KMS-11 (cell line): ENCODE data around the gene KLHL41.

Experiments used
- H2AFZ ChIP-seq: fragments of 200-600 bp; sonication (generic); 2 replicates; pipeline ENCODE4 v1.6.1; 2016; ENCODE audit warnings: antibody characterized with exemption, mixed run types, low read depth
- H3K27ac ChIP-seq: fragments of 200-600 bp; sonication (generic); 2 replicates; pipeline ENCODE4 v1.6.1; 2016; ENCODE audit warnings: mild to moderate bottlenecking, mixed run types
- H3K27me3 ChIP-seq: fragments of 200-600 bp; sonication (generic); 2 replicates; pipeline ENCODE4 v1.6.1; 2017; ENCODE audit warnings: mild to moderate bottlenecking, low read depth, mixed run types, moderate library complexity; ENCODE audit not compliant: insufficient read depth
- H3K36me3 ChIP-seq: fragments of 200-600 bp; sonication (generic); 2 replicates; pipeline ENCODE4 v1.6.1; 2017; ENCODE audit warnings: mild to moderate bottlenecking, mixed run types; ENCODE audit not compliant: insufficient read depth
- H3K4me1 ChIP-seq: fragments of 200-600 bp; sonication (generic); 2 replicates; pipeline ENCODE4 v1.6.1; 2016; ENCODE audit warnings: mild to moderate bottlenecking, low read depth, mixed run types; ENCODE audit not compliant: poor library complexity, severe bottlenecking
- H3K4me2 ChIP-seq: fragments of 200-600 bp; sonication (generic); 2 replicates; pipeline ENCODE4 v1.7.0; 2016; ENCODE audit warnings: mild to moderate bottlenecking, mixed run types
- H3K4me3 ChIP-seq: fragments of 200-600 bp; sonication (generic); IDR thresholded peaks from 2 replicates; pipeline ENCODE4 v1.6.1; 2017; ENCODE audit warnings: low read depth, low read length, mixed read lengths; ENCODE audit not compliant: insufficient read depth
- H3K79me2 ChIP-seq: fragments of 200-600 bp; sonication (generic); 2 replicates; pipeline ENCODE4 v1.6.1; 2016; ENCODE audit warnings: low read depth, mixed run types; ENCODE audit not compliant: insufficient read depth
- H3K9ac ChIP-seq: fragments of 200-600 bp; sonication (generic); 2 replicates; pipeline ENCODE4 v1.6.1; 2016; ENCODE audit warnings: mild to moderate bottlenecking, mixed run types
- H4K20me1 ChIP-seq: fragments of 200-600 bp; sonication (generic); 2 replicates; pipeline ENCODE4 v1.6.1; 2016; ENCODE audit warnings: mild to moderate bottlenecking, mixed run types; ENCODE audit not compliant: insufficient read depth
- TF ChIP-seq, protein P1 (sequence below): fragments of 200-600 bp; sonication (generic); conservative IDR thresholded peaks from 2 replicates; pipeline ENCODE4 v1.6.1; 2017; ENCODE audit warnings: low read depth, mild to moderate bottlenecking, antibody characterized with exemption, low read length, moderate library complexity, mixed read lengths

Gene KLHL41

DNA sequence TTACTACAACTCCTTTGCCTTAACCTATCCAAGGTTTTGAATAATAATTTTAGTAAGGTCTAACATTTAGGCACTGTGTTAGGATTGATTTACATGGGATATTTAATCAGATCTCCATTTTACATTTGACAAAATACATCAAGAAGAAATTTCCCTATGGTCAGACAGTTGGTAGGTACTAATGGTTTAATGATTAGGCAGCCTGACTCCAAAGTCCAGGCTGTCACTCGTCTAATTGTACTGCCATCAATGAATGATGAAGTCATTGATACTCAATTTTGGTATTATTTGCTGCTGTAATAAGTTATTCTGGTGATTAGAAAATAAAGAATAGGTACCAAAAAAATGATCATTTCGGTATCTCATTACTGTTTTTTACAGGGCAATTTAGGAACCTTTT lies 16.1 kb upstream of the KLHL41 start:
- H4K20me1 ChIP-seq = no peaks in the 10 kb centered on the region
- TF ChIP-seq, protein P1, sequence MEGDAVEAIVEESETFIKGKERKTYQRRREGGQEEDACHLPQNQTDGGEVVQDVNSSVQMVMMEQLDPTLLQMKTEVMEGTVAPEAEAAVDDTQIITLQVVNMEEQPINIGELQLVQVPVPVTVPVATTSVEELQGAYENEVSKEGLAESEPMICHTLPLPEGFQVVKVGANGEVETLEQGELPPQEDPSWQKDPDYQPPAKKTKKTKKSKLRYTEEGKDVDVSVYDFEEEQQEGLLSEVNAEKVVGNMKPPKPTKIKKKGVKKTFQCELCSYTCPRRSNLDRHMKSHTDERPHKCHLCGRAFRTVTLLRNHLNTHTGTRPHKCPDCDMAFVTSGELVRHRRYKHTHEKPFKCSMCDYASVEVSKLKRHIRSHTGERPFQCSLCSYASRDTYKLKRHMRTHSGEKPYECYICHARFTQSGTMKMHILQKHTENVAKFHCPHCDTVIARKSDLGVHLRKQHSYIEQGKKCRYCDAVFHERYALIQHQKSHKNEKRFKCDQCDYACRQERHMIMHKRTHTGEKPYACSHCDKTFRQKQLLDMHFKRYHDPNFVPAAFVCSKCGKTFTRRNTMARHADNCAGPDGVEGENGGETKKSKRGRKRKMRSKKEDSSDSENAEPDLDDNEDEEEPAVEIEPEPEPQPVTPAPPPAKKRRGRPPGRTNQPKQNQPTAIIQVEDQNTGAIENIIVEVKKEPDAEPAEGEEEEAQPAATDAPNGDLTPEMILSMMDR = no peak
- H3K9ac ChIP-seq = no peak overlapping the region
- H3K27me3 ChIP-seq = no peaks in the 10 kb centered on the region
- H3K4me1 ChIP-seq = no peaks in the 10 kb centered on the region
- H3K36me3 ChIP-seq = no peaks in the 10 kb centered on the region
- H3K27ac ChIP-seq = no peak overlapping the region
- no peak overlapping the region for H3K4me2 ChIP-seq
- H2AFZ ChIP-seq = no peak overlapping the region
- H3K4me3 ChIP-seq = no peak overlapping the region
- H3K79me2 ChIP-seq = no peaks in the 10 kb centered on the region

DNA sequence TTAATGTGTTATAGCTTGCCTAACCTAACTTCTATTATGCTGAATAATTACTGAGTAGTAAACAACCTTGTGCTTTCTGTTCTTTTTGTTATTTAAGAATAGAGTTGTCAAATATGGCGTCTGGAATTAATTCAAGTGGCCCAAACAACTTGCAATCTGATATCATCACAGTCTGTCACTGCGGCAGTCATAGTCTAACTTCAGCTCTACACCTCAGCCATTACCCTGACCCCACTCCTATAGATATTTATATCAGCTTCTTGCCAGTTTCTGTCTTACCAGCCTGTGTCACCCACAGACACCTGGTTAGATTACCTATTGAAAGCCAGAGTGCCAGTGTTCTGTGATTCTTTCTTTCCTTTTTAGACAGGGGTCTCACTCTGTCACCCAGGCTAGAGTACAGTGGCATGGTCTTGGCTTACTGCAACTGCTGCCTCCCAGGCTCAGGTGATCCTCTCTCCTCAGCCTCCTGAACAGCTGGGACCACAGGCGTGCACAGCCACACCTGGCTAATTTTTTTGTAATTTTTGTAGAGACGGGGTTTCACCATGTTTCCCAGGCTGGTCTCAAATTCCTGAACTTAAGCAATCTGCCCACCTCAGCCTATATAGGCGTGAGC lies 14.1 kb upstream of the KLHL41 start:
- H3K4me3 ChIP-seq = no peak overlapping the region
- no peaks in the 10 kb centered on the region for H4K20me1 ChIP-seq
- TF ChIP-seq, protein P1 = no peak

DNA sequence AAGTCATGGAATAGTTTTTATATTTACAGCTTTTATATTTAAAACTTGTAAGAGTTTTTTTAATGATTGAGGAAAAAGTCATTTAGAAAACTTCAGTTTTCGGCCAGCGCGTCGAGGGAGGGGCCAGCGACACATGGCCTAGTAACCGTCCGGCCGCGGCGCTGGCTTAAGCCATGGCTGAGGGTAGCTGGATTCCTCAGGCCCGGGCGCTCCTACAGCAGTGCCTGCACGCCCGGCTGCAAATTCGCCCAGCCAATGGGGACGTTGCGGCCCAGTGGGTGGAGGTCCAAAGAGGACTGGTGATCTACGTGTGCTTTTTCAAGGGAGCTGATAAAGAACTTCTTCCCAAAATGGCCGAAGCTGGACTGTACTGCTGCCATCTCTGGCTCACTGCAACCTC lies 4.9 kb upstream of the KLHL41 start:
- Histone ChIP-seq H3K4me3 (no peak overlapping the region), H3K4me1 (no peaks in the 10 kb centered on the region), H3K79me2 (no peaks in the 10 kb centered on the region), H3K4me2 (no peak overlapping the region), H3K27ac (no peak overlapping the region), H3K9ac (no peak overlapping the region), H2AFZ (no peak overlapping the region), H4K20me1 (no peaks in the 10 kb centered on the region), H3K36me3 (no peaks in the 10 kb centered on the region), H3K27me3 (no peaks in the 10 kb centered on the region)
- TF ChIP-seq, protein P1 = no peak

More for the DNA sequence above, 14.1 kb upstream of the KLHL41 start:
- Histone ChIP-seq H2AFZ (no peak overlapping the region), H3K79me2 (no peaks in the 10 kb centered on the region), H3K27me3 (no peaks in the 10 kb centered on the region), H3K27ac (no peak overlapping the region), H3K4me1 (no peaks in the 10 kb centered on the region), H3K4me2 (no peak overlapping the region), H3K9ac (no peak overlapping the region), H3K36me3 (no peaks in the 10 kb centered on the region)

DNA sequence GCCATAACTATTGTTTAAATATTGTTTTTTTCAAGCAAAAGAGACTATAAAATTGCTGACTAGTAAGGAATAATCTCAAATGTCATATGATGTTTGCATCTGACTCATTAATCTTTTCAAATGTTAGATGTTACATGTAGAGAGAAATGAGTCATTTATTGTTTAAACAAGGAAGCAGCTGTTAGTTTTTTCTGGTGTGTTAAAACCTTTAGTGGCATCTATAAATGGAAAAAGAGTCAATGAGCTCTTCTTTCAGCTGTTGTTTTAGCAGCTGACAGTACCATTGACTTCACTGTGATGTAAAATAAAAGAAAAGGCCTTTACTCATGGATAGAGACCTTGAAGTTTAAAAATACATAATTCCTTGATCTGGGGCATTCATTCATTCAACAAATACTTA lies 1.8 kb upstream of the KLHL41 start:
- H3K79me2 ChIP-seq = no peaks in the 10 kb centered on the region
- H3K9ac ChIP-seq = no peak overlapping the region
- no peaks in the 10 kb centered on the region for H3K4me1 ChIP-seq
- TF ChIP-seq, protein P1 = no peak
- no peak overlapping the region for H2AFZ ChIP-seq
- H3K27me3 ChIP-seq = no peaks in the 10 kb centered on the region
- no peaks in the 10 kb centered on the region for H3K36me3 ChIP-seq
- no peaks in the 10 kb centered on the region for H4K20me1 ChIP-seq
- H3K4me3 ChIP-seq = no peak overlapping the region
- H3K4me2 ChIP-seq = no peak overlapping the region
- H3K27ac ChIP-seq = no peak overlapping the region
